ENCODE data around the gene RAB36. TPM values are rescaled to one million over a fixed set of nuclear protein-coding genes. Genes with fewer than 3 reads are reported as not detected.

The RAB36 gene
- total and polyA plus RNA-seq, 4 donors: 4.4 to 27.5 (median 9.6) TPM

- Histone ChIP-seq H3K27ac (ENCODE audit: low read depth in 1 of 2, low read length in 1 of 2) (no peak overlapping the region), H3K4me1 (ENCODE audit: control insufficient read depth in 5 of 5, insufficient read depth in 5 of 5, low read length in 5 of 5) (peaks cover 0 to 8% (median 0%) of the 10 kb centered on the region in 5 donors)
Measured at GRCh38 chr22:23107487-23108248, 37.6 kb upstream of the RAB36 start.

GRCh38 chr22:23108249-23109078 is 36.8 kb upstream of the RAB36 start:
- no peak overlapping the region for H3K9ac ChIP-seq (ENCODE audit: insufficient read depth in 1 of 2, low read length in 2 of 2)
- H3K9me3 ChIP-seq (ENCODE audit: control insufficient read depth in 4 of 4, insufficient read depth in 3 of 4, low read length in 3 of 4): no peaks in the 10 kb centered on the region
- no peak for TF ChIP-seq CTCF (IDR thresholded peaks at IDR 0.05; ENCODE audit: control extremely low read depth, extremely low read depth)
- ATAC-seq (ENCODE audit: insufficient read depth, low FRiP score) (no peak), DNase-seq (no peak)
- H3K4me1 ChIP-seq (ENCODE audit: control insufficient read depth in 5 of 5, insufficient read depth in 5 of 5, low read length in 5 of 5): peaks cover 0 to 14% (median 0%) of the 10 kb centered on the region in 5 donors
- no peak overlapping the region for H3K4me3 ChIP-seq
- no peaks in the 10 kb centered on the region for H3K36me3 ChIP-seq (ENCODE audit: control insufficient read depth in 4 of 4, insufficient read depth in 4 of 4, low read length in 4 of 4)
- no peak overlapping the region for H3K27ac ChIP-seq (ENCODE audit: low read depth in 1 of 2, low read length in 1 of 2)
- no peaks in the 10 kb centered on the region for H3K27me3 ChIP-seq (ENCODE audit: control insufficient read depth in 3 of 3, insufficient read depth in 3 of 3, low read length in 2 of 3)
- 85 to 95% methylated on average over 7 of the region's 7 CpGs for WGBS, 2 donors

More at GRCh38 chr22:23107487-23108248, 37.6 kb upstream of the RAB36 start:
- no peak for DNase-seq
- no peak for ATAC-seq (ENCODE audit: insufficient read depth, low FRiP score)
- Histone ChIP-seq H3K27me3 (ENCODE audit: control insufficient read depth in 3 of 3, insufficient read depth in 3 of 3, low read length in 2 of 3) (no peaks in the 10 kb centered on the region), H3K4me3 (no peak overlapping the region), H3K9ac (ENCODE audit: insufficient read depth in 1 of 2, low read length in 2 of 2) (no peak overlapping the region), H3K36me3 (ENCODE audit: control insufficient read depth in 4 of 4, insufficient read depth in 4 of 4, low read length in 4 of 4) (no peaks in the 10 kb centered on the region), H3K9me3 (ENCODE audit: control insufficient read depth in 4 of 4, insufficient read depth in 3 of 4, low read length in 3 of 4) (no peaks in the 10 kb centered on the region)
- no peak for TF ChIP-seq CTCF (IDR thresholded peaks at IDR 0.05; ENCODE audit: control extremely low read depth, extremely low read depth)
- 89 to 90% methylated on average over 17 of the region's 17 CpGs for WGBS, 2 donors

GRCh38 chr22:23109079-23109347 is 36.3 kb upstream of the RAB36 start:
- peaks cover 0 to 14% (median 0%) of the 10 kb centered on the region in 5 donors for H3K4me1 ChIP-seq (ENCODE audit: control insufficient read depth in 5 of 5, insufficient read depth in 5 of 5, low read length in 5 of 5)
- ATAC-seq (ENCODE audit: insufficient read depth, low FRiP score) (no peak), DNase-seq (no peak)
- H3K4me3 ChIP-seq: no peak overlapping the region
- no peak for TF ChIP-seq CTCF (IDR thresholded peaks at IDR 0.05; ENCODE audit: control extremely low read depth, extremely low read depth)
- 87 to 90% methylated on average over 6 of the region's 6 CpGs for WGBS, 2 donors
- H3K36me3 ChIP-seq (ENCODE audit: control insufficient read depth in 4 of 4, insufficient read depth in 4 of 4, low read length in 4 of 4): no peaks in the 10 kb centered on the region
- no peaks in the 10 kb centered on the region for H3K27me3 ChIP-seq (ENCODE audit: control insufficient read depth in 3 of 3, insufficient read depth in 3 of 3, low read length in 2 of 3)
- no peaks in the 10 kb centered on the region for H3K9me3 ChIP-seq (ENCODE audit: control insufficient read depth in 4 of 4, insufficient read depth in 3 of 4, low read length in 3 of 4)
- H3K27ac ChIP-seq (ENCODE audit: low read depth in 1 of 2, low read length in 1 of 2): no peak overlapping the region
- H3K9ac ChIP-seq (ENCODE audit: insufficient read depth in 1 of 2, low read length in 2 of 2): no peak overlapping the region

All from lung (tissue), 12 donors.